GM12865 (cell line): ENCODE results near the gene FGGY.

ENCODE experiments used
- DNase-seq: peaks from one replicate; pipeline ENCODE4 v3.0.0; 2010; ENCODE audit warnings: low read depth
- H3K4me3 ChIP-seq: 2 replicates; pipeline ENCODE4 v1.5.1; 2011; ENCODE audit warnings: mild to moderate bottlenecking, low read depth, low read length, control low read depth
- CTCF ChIP-seq: IDR thresholded peaks from 2 replicates; pipeline ENCODE4 v1.5.1; 2011; ENCODE audit warnings: low read length, control low read depth, low read depth, inconsistent platforms; ENCODE audit not compliant: insufficient read depth; ENCODE audit errors: missing control alignments

FGGY gene

DNA sequence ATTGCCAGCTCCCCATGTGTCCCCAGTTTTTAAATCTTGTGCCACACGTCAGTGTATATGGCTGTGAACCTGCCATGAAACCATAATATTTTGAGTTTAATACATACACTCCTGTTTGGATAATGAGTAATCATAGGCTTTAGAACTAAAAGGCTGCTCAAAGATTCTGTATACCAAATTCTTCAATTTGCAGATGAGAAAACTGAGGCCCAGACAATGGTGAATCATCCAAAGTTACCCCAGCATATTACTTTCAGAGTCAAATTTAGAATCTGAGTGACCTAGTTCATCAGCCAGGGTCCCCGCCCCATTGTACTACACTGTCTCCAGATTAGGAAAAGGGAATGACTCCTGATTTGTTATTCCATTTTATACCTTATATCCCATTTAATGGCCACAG, 224.6 kb downstream of the FGGY start:
- no peak overlapping the region for H3K4me3 ChIP-seq
- DNase-seq: no peak
- no peak for TF ChIP-seq CTCF

- TF ChIP-seq CTCF: no peak
- no peak overlapping the region for H3K4me3 ChIP-seq
- DNase-seq: no peak
These were observed 226.1 kb downstream of the FGGY start for GRCh38 chr1:59522925-59523505.

- H3K4me3 ChIP-seq: no peak overlapping the region
- TF ChIP-seq CTCF: no peak
- DNase-seq: no peak
These were observed 227.0 kb downstream of the FGGY start for GRCh38 chr1:59523745-59524450.

- DNase-seq: no peak
- H3K4me3 ChIP-seq: no peak overlapping the region
- no peak for TF ChIP-seq CTCF
These were observed 229.3 kb downstream of the FGGY start for GRCh38 chr1:59526240-59526639.

- no peak for TF ChIP-seq CTCF
- no peak overlapping the region for H3K4me3 ChIP-seq
- DNase-seq: no peak
These were observed 231.6 kb downstream of the FGGY start for GRCh38 chr1:59528471-59528870.

DNA sequence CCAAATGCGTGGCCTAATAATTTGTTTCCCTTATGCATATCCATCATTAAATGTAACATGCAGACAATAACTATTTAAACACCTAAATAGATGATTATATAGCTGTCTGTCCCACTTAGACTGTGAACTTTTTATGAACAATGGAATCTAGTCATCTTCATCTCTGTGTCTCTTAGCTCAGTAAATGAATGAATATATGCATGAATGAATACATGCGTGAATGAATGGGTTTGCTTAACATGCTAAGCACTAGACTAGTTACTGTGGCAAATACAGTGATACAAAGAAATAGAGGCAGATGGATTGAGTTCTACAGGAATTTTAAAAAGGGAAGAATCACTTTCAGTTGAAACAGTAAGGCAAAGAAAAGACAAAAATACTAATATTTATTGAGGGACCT, 232.0 kb downstream of the FGGY start:
- DNase-seq: no peak
- no peak for TF ChIP-seq CTCF
- H3K4me3 ChIP-seq: no peak overlapping the region

GRCh38 chr1:59530119-59530518, 233.2 kb downstream of the FGGY start:
- DNase-seq: no peak
- TF ChIP-seq CTCF: no peak
- H3K4me3 ChIP-seq: no peak overlapping the region
